CD4-positive, alpha-beta T cell (primary cell): ENCODE data around the gene NCF2. TPM values are rescaled to one million over a fixed set of nuclear protein-coding genes. Genes with fewer than 3 reads are reported as not detected.

ENCODE experiments used
- ATAC-seq: fragments of 200-7000 bp; cut with Tn5 transposase; one replicate; pipeline ENCODE4 v1.10.0; 2022; ENCODE audit warnings: mild to moderate bottlenecking; ENCODE audit not compliant: poor library complexity
- CTCF ChIA-PET: fragments of 350-600 bp; sonication (Branson Sonifier 250); formaldehyde crosslinking; loops from one replicate; lab custom pipeline; 2021; ENCODE audit warnings: antibody characterized with exemption, inconsistent platforms; lab: Charles Lee
- POLR2A ChIA-PET: fragments of 350-600 bp; sonication (Branson Sonifier 250); formaldehyde crosslinking; loops from one replicate; lab custom pipeline; 2021; ENCODE audit warnings: antibody characterized with exemption, inconsistent platforms; lab: Charles Lee
- DNase-seq, 14 experiments: peaks; one replicate each; pipeline ENCODE4 v3.0.0-alpha.2; 2013 to 2020; ENCODE audit warnings: mixed read lengths in 2 of 14
- H3K27ac ChIP-seq, 2 donors: one replicate each; pipeline versions ENCODE4 v1.5.1 to v1.7.0; 2013; ENCODE audit warnings: low read length in 2 of 2, low read depth in 1 of 2, mild to moderate bottlenecking in 1 of 2
- H3K27me3 ChIP-seq, 2 experiments: 1 replicate in 1 of 2; 2 replicates in 1 of 2; pipeline versions ENCODE4 v1.6.1 to v1.7.0; 2013; ENCODE audit warnings: low read length in 2 of 2, control low read depth in 1 of 2, mild to moderate bottlenecking in 1 of 2, moderate library complexity in 1 of 2; ENCODE audit not compliant: insufficient read depth in 2 of 2, control insufficient read depth in 1 of 2
- H3K36me3 ChIP-seq: one replicate; pipeline ENCODE4 v1.6.1; 2013; ENCODE audit warnings: low read length, control low read depth; ENCODE audit not compliant: insufficient read depth
- H3K4me1 ChIP-seq: one replicate; pipeline ENCODE4 v1.6.1; 2013; ENCODE audit warnings: low read length, control low read depth; ENCODE audit not compliant: insufficient read depth
- H3K4me3 ChIP-seq: one replicate; pipeline ENCODE4 v1.5.1; 2013; ENCODE audit warnings: mild to moderate bottlenecking, low read length, moderate library complexity
- H3K9me3 ChIP-seq, 2 experiments: 1 replicate in 1 of 2; 2 replicates in 1 of 2; pipeline versions ENCODE4 v1.6.1 to v1.7.0; 2013; ENCODE audit warnings: low read length in 2 of 2, mild to moderate bottlenecking in 2 of 2, control low read depth in 1 of 2, moderate library complexity in 1 of 2; ENCODE audit not compliant: control insufficient read depth in 1 of 2, insufficient read depth in 1 of 2
- H3K27ac Mint-ChIP-seq: one replicate; pipeline ENCODE4 v1.8.0; 2020; ENCODE audit warnings: mixed read lengths
- H3K27me3 Mint-ChIP-seq: one replicate; pipeline ENCODE4 v1.8.0; 2021; ENCODE audit warnings: mixed read lengths
- H3K36me3 Mint-ChIP-seq: one replicate; pipeline ENCODE4 v1.8.0; 2021; ENCODE audit warnings: low read depth, mixed read lengths
- H3K4me1 Mint-ChIP-seq: one replicate; pipeline ENCODE4 v1.8.0; 2021; ENCODE audit warnings: low read depth, mixed read lengths
- H3K4me3 Mint-ChIP-seq: one replicate; pipeline ENCODE4 v1.8.0; 2020; ENCODE audit warnings: mild to moderate bottlenecking, mixed read lengths
- H3K9me3 Mint-ChIP-seq: one replicate; pipeline ENCODE4 v1.8.0; 2020; ENCODE audit warnings: mixed read lengths
- intact Hi-C, 2 experiments: fragments of 100-400 bp; cut with DNase I in 1 of 2; cut with micrococcal nuclease in 1 of 2; formaldehyde crosslinking; loops; one replicate each; pipeline versions ENCODE4 v1.15.1 to v1.9.0; 2023 to 2025; cut with DNase I, micrococcal nuclease
- total RNA-seq, 174 experiments: library from RNA in 2 of 174; stranded (reverse) in 2 of 174; gene quantifications; one replicate each; pipeline ENCODE4 v1.2.3 and lab custom pipeline; 2021 to 2026
- TF ChIP-seq, protein P1 (sequence below): fragments of 200-600 bp; IDR thresholded peaks from one replicate; pipeline ENCODE4 v1.8.0; 2022; ENCODE audit warnings: antibody characterized with exemption, mild to moderate bottlenecking

The NCF2 gene
- total RNA-seq, 2 experiments from 2014 or later, result 2.9 to 3.1 TPM

DNA sequence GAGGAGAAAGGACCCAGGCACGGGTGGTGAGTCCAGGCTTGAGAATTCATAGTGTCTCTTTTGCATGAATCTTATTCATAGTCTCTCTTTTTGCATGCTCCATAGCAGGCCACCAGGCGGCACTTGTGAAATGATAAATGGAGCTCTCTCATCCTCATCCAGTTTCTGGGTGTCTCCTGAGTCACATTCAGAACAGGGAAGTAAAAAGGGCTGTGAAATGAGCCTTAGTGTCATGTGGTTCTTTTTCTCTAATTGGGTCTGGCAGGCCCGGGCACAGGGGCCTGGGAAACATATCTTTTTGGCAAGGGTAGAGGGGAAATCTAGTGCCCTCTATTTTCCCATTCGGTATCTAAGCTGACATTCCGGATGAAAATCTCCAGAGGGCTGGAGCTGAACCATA, 19.1 kb upstream of the NCF2 start:
- Mint-ChIP-seq H3K36me3 (no peaks in the 10 kb centered on the region), H3K27ac (no peak overlapping the region), H3K9me3 (no peaks in the 10 kb centered on the region), H3K4me3 (no peak overlapping the region), H3K27me3 (peaks cover 8% of the 10 kb centered on the region), H3K4me1 (no peaks in the 10 kb centered on the region)
- ChIA-PET POLR2A (no interaction called here), CTCF (no interaction called here)
- peak in 3 of 14 experiments; percentile 18 to 66 (median 53) for DNase-seq
- Histone ChIP-seq H3K9me3 (no peaks in the 10 kb centered on the region), H3K27ac (no peak overlapping the region), H3K36me3 (no peaks in the 10 kb centered on the region), H3K4me3 (no peak overlapping the region), H3K4me1 (no peaks in the 10 kb centered on the region), H3K27me3 (no peaks in the 10 kb centered on the region)
- no peak for ATAC-seq
- intact Hi-C loops, result loop anchor here in 1 of 2 experiments (5.0 kb wide), 1 partner anchor 157 kb away; no protein-coding TSS in a partner anchor
- TF ChIP-seq, protein P1, sequence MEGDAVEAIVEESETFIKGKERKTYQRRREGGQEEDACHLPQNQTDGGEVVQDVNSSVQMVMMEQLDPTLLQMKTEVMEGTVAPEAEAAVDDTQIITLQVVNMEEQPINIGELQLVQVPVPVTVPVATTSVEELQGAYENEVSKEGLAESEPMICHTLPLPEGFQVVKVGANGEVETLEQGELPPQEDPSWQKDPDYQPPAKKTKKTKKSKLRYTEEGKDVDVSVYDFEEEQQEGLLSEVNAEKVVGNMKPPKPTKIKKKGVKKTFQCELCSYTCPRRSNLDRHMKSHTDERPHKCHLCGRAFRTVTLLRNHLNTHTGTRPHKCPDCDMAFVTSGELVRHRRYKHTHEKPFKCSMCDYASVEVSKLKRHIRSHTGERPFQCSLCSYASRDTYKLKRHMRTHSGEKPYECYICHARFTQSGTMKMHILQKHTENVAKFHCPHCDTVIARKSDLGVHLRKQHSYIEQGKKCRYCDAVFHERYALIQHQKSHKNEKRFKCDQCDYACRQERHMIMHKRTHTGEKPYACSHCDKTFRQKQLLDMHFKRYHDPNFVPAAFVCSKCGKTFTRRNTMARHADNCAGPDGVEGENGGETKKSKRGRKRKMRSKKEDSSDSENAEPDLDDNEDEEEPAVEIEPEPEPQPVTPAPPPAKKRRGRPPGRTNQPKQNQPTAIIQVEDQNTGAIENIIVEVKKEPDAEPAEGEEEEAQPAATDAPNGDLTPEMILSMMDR, result no peak

DNA sequence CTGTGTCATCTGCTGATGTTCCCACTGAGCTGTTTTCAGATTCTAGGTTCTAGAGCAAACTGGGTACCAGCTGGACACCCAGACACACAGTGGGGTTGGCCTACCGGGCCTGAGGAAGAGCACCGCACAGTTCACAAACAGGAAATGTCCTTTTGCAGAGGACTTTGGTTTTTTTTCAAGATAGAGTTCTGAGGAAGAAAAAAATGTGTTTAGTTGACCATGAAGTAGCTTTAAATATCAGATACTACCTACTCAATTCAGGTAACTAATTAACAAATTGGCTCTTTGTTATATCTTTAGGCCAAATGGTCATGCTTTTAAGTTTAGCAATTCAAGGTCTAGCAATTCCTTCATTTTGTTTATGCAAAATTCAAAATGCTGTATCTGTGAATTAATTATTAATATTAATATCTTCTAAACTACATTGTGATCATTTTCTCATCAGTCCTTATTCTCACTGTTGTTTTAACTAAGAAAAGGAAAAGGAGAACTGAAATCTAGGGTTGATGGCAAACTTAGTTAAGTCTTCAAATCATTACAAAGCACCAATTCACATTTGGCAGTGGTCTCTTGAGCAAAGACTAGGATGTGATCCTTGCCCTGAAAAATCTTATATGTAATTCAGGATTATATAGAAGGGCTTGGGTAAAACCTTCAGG, 17.2 kb upstream of the NCF2 start:
- intact Hi-C loops, result loop anchor here in 1 of 2 experiments (5.0 kb wide), 1 partner anchor 155 kb away; no protein-coding TSS in a partner anchor
- Mint-ChIP-seq H3K4me1 (no peaks in the 10 kb centered on the region), H3K4me3 (no peak overlapping the region), H3K27me3 (peaks cover 6% of the 10 kb centered on the region), H3K9me3 (no peaks in the 10 kb centered on the region), H3K27ac (no peak overlapping the region), H3K36me3 (no peaks in the 10 kb centered on the region)
- Histone ChIP-seq H3K36me3 (no peaks in the 10 kb centered on the region), H3K4me1 (no peaks in the 10 kb centered on the region), H3K27me3 (no peaks in the 10 kb centered on the region), H3K27ac (no peak overlapping the region), H3K9me3 (no peaks in the 10 kb centered on the region), H3K4me3 (no peak overlapping the region)
- POLR2A ChIA-PET, result no interaction called here
- TF ChIP-seq, protein P1, result no peak
- ATAC-seq (no peak), DNase-seq (no peak)
- CTCF ChIA-PET, result no interaction called here

DNA sequence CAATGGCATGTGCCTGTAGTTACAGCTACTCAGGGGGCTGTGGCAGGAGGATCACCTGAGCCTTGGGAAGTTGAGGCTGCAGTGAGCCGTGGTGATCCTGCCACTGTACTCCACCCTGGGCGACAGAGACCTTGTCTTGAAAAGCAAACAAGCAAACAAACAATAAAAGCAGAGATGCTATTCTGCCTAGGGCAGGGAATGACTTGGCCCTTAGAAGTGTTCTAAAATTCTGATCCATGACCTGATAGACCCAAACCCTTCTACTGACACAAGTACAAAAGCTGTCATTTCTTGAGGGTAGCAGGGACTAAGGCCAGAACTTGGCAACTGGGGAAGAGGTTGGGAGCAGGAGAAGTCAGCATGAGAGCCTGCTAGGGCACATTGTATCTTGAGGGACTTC, 15.6 kb upstream of the NCF2 start:
- H3K4me3 Mint-ChIP-seq, result no peak overlapping the region
- no peaks in the 10 kb centered on the region for H3K36me3 Mint-ChIP-seq
- TF ChIP-seq, protein P1, result no peak
- ChIA-PET CTCF (no interaction called here), POLR2A (interaction anchor here (0.7 kb wide), 1 partner anchor 242 kb away, joined by 3 read pairs; no protein-coding TSS in a partner anchor)
- intact Hi-C loops, result loop anchor here in 1 of 2 experiments (5.0 kb wide), 1 partner anchor 154 kb away; no protein-coding TSS in a partner anchor
- no peaks in the 10 kb centered on the region for H3K9me3 Mint-ChIP-seq
- no peak for ATAC-seq
- no peak overlapping the region for H3K4me3 ChIP-seq
- H3K27ac Mint-ChIP-seq, result no peak overlapping the region
- no peaks in the 10 kb centered on the region for H3K9me3 ChIP-seq
- H3K4me1 ChIP-seq, result no peaks in the 10 kb centered on the region
- no peaks in the 10 kb centered on the region for H3K4me1 Mint-ChIP-seq
- DNase-seq, result no peak
- H3K27ac ChIP-seq, result no peak overlapping the region
- H3K27me3 Mint-ChIP-seq, result no peaks in the 10 kb centered on the region
- no peaks in the 10 kb centered on the region for H3K36me3 ChIP-seq
- H3K27me3 ChIP-seq, result no peaks in the 10 kb centered on the region
